Mesenchymal stem cell (in vitro differentiated cells and primary cell): ENCODE data around the gene PTPN13.
"Not testable (repeated sequence)": the region's sequence is repeated elsewhere in the genome, so short reads cannot be mapped to it uniquely, and the experiment has no call there.

ENCODE experiments used
- DNase-seq: peaks from one replicate; pipeline ENCODE4 v3.0.0-alpha.2; 2013
- H2AFZ ChIP-seq: one replicate; pipeline ENCODE4 v1.6.1; 2013; ENCODE audit warnings: low read depth, mild to moderate bottlenecking, control low read depth, inconsistent platforms, low read length, moderate library complexity
- H2AK5ac ChIP-seq: 2 replicates; pipeline ENCODE4 v1.6.1; 2013; ENCODE audit warnings: low read length, moderate library complexity, mild to moderate bottlenecking, inconsistent platforms; ENCODE audit not compliant: severe bottlenecking
- H2BK120ac ChIP-seq: one replicate; pipeline ENCODE4 v1.6.1; 2013; ENCODE audit warnings: low read depth, mild to moderate bottlenecking, inconsistent platforms, low read length, moderate library complexity
- H2BK12ac ChIP-seq, 2 experiments: one replicate each; pipeline ENCODE4 v1.6.1; 2013; ENCODE audit warnings: inconsistent platforms in 2 of 2, low read length in 2 of 2, mild to moderate bottlenecking in 2 of 2, moderate library complexity in 2 of 2, control low read depth in 1 of 2
- H2BK15ac ChIP-seq: one replicate; pipeline ENCODE4 v1.6.1; 2013; ENCODE audit warnings: mild to moderate bottlenecking, low read depth, inconsistent platforms; ENCODE audit not compliant: poor library complexity, severe bottlenecking
- H2BK5ac ChIP-seq: 2 replicates; pipeline ENCODE4 v1.6.1; 2013; ENCODE audit warnings: low read depth, mild to moderate bottlenecking, low read length, control low read depth, inconsistent platforms; ENCODE audit not compliant: poor library complexity, severe bottlenecking
- H3K14ac ChIP-seq, 2 experiments: one replicate each; pipeline ENCODE4 v1.6.1; 2013; ENCODE audit warnings: inconsistent platforms in 2 of 2, low read length in 2 of 2, control low read depth in 1 of 2, mild to moderate bottlenecking in 1 of 2, moderate library complexity in 1 of 2
- H3K18ac ChIP-seq, 2 experiments: one replicate each; pipeline ENCODE4 v1.6.1; 2013; ENCODE audit warnings: inconsistent platforms in 2 of 2, low read length in 2 of 2, control low read depth in 1 of 2, low read depth in 1 of 2, mild to moderate bottlenecking in 1 of 2
- H3K23ac ChIP-seq, 2 experiments: one replicate each; pipeline ENCODE4 v1.6.1; 2013; ENCODE audit warnings: inconsistent platforms in 2 of 2, low read length in 2 of 2, mild to moderate bottlenecking in 2 of 2, moderate library complexity in 2 of 2, control low read depth in 1 of 2
- H3K27ac ChIP-seq: 2 replicates; pipeline ENCODE4 v1.5.1; 2013; ENCODE audit warnings: mild to moderate bottlenecking, moderate library complexity, low read length, control low read depth, inconsistent platforms; ENCODE audit not compliant: poor library complexity, severe bottlenecking
- H3K27me3 ChIP-seq, 2 experiments: 2 replicates each; pipeline versions ENCODE4 v1.6.1 to v1.7.0; 2013; ENCODE audit warnings: low read length in 2 of 2, mild to moderate bottlenecking in 2 of 2, moderate library complexity in 2 of 2, control low read depth in 1 of 2, inconsistent platforms in 1 of 2; ENCODE audit not compliant: control insufficient read depth in 1 of 2, insufficient read depth in 1 of 2
- H3K36me3 ChIP-seq, 2 experiments: 2 replicates each; pipeline versions ENCODE4 v1.6.1 to v1.7.0; 2013; ENCODE audit warnings: low read length in 2 of 2, control low read depth in 1 of 2, inconsistent platforms in 1 of 2, low read depth in 1 of 2, mild to moderate bottlenecking in 1 of 2; ENCODE audit not compliant: insufficient read depth in 2 of 2, control insufficient read depth in 1 of 2
- H3K4ac ChIP-seq, 2 experiments: one replicate each; pipeline ENCODE4 v1.6.1; 2013; ENCODE audit warnings: inconsistent platforms in 2 of 2, low read length in 2 of 2, mild to moderate bottlenecking in 2 of 2, moderate library complexity in 2 of 2, control low read depth in 1 of 2, low read depth in 1 of 2
- H3K4me1 ChIP-seq: 2 replicates; pipeline ENCODE4 v1.6.1; 2013; ENCODE audit warnings: low read depth, low read length, control low read depth; ENCODE audit not compliant: control insufficient read depth, insufficient read depth
- H3K4me2 ChIP-seq: 2 replicates; pipeline ENCODE4 v1.6.1; 2013; ENCODE audit warnings: low read length, mild to moderate bottlenecking, inconsistent platforms; ENCODE audit not compliant: poor library complexity, severe bottlenecking
- H3K4me3 ChIP-seq, 2 experiments: 2 replicates each; pipeline versions ENCODE4 v1.5.1 to v1.7.0; 2013; ENCODE audit warnings: low read length in 2 of 2, mild to moderate bottlenecking in 2 of 2, control low read depth in 1 of 2, low read depth in 1 of 2; ENCODE audit not compliant: insufficient read depth in 1 of 2
- H3K79me1 ChIP-seq: replicated peaks from 2 replicates; pipeline ENCODE4 v1.6.1; 2013; ENCODE audit warnings: mild to moderate bottlenecking, control low read depth, low read length, inconsistent platforms; ENCODE audit not compliant: poor library complexity, severe bottlenecking
- H3K9ac ChIP-seq: 2 replicates; pipeline ENCODE4 v1.7.0; 2013; ENCODE audit warnings: mild to moderate bottlenecking, low read length, moderate library complexity
- H3K9me3 ChIP-seq: 2 replicates; pipeline ENCODE4 v1.7.0; 2013; ENCODE audit warnings: mild to moderate bottlenecking, low read length; ENCODE audit not compliant: control insufficient read depth
- H4K8ac ChIP-seq: one replicate; pipeline ENCODE4 v1.6.1; 2013; ENCODE audit warnings: inconsistent platforms, mild to moderate bottlenecking, low read length, moderate library complexity
- H4K91ac ChIP-seq: one replicate; pipeline ENCODE4 v1.6.1; 2013; ENCODE audit warnings: mild to moderate bottlenecking, low read length, inconsistent platforms
- WGBS: methylation state at CpG from one replicate; pipeline ENCODE4 v1.1.7; 2013; ENCODE audit warnings: mixed read lengths; 5-methylcytosine and 5-hydroxymethylcytosine counted together

PTPN13 gene

DNA sequence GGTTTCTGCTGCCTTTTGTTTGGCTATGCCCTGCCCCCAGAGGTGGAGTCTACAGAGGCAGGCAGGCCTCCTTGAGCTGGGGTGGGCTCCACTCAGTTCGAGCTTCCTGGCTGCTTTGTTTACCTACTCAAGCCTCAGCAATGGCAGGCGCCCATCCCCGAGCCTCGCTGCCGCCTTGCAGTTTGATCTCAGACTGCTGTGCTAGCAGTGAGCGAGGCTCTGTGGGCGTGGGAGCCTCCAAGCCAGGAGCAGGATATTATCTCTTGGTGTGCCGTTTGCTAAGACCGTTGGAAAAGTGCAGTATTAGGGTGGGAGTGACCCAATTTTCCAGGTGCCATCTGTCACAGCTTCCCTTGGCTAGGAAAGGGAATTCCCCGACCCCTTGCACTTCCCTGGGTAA is 62.7 kb downstream of the PTPN13 start:
- H3K9ac ChIP-seq, H2BK120ac ChIP-seq, H3K4me1 ChIP-seq, H3K4ac ChIP-seq, H3K14ac ChIP-seq, H3K4me3 ChIP-seq, H2BK5ac ChIP-seq, H2BK15ac ChIP-seq, H3K27ac ChIP-seq, H4K8ac ChIP-seq, H2BK12ac ChIP-seq, H2AK5ac ChIP-seq, DNase-seq, H2AFZ ChIP-seq, H3K23ac ChIP-seq, H3K27me3 ChIP-seq, H3K4me2 ChIP-seq, H4K91ac ChIP-seq, H3K18ac ChIP-seq: not testable (repeated sequence)
- peaks cover 4 to 14% of the 10 kb centered on the region in 2 experiments for H3K36me3 ChIP-seq
- peaks cover 20% of the 10 kb centered on the region for H3K9me3 ChIP-seq
- H3K79me1 ChIP-seq: peaks cover 13% of the 10 kb centered on the region
- 96% methylated on average over 10 of the region's 10 CpGs for WGBS

DNA sequence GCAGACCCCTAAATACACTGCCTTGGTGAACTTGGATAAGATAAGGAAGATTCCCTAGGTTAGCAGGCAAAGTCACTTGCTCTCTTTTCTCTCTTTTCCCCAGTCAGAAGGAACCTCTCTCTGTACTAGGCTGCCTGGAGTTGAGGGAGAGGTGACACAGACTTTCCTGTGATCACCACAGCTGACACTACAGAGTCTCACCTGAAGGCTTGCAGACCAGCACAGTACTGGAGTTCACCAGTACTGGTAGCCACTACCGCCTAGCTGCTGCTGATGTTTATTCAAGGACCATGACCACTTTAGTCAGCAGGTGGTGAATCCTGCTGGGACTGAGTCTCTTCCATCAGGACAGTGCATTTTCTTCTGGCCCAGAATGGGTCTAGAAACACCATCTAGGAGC is 63.3 kb downstream of the PTPN13 start:
- Histone ChIP-seq H2BK5ac (no peak overlapping the region), H2BK15ac (no peak overlapping the region), H3K4me3 (no peak overlapping the region), H3K9ac (no peak overlapping the region), H3K4me2 (no peak overlapping the region), H2BK12ac (no peak overlapping the region), H3K14ac (no peak overlapping the region), H4K91ac (no peak overlapping the region), H3K79me1 (peaks cover 12% of the 10 kb centered on the region), H3K4ac (no peak overlapping the region), H2AK5ac (no peak overlapping the region), H3K27me3 (no peaks in the 10 kb centered on the region), H3K36me3 (peaks cover 4 to 14% of the 10 kb centered on the region in 2 experiments), H3K18ac (no peak overlapping the region), H3K27ac (no peak overlapping the region), H2BK120ac (no peak overlapping the region), H3K4me1 (no peaks in the 10 kb centered on the region), H4K8ac (no peak overlapping the region), H3K9me3 (peaks cover 14% of the 10 kb centered on the region), H3K23ac (no peak overlapping the region), H2AFZ (no peak overlapping the region)
- 91% methylated on average over 1 of the region's 1 CpG for WGBS
- DNase-seq: no peak

DNA sequence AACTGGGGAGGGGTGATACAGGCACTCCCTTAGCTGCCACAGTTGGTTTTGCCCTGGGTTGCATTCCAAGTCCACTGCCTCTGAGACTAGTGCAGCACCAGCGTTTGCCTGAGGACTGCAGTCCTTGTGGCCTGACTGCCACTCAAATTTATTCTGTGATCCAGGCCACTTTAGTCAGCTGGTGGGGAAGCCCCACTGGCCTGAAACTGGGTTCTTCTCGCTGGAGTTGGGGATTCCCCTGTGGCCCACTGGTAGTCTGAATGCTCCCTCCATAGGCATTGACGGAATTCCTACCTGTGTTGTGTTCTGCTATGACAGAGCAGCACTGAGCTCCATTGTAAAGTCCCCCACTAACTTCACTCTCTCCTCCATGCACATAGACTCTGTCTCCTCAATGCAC is 63.8 kb downstream of the PTPN13 start:
- no peak overlapping the region for H2BK12ac ChIP-seq
- H2AFZ ChIP-seq: no peak overlapping the region
- H3K4me1 ChIP-seq: no peaks in the 10 kb centered on the region
- H3K4ac ChIP-seq: no peak overlapping the region
- no peak overlapping the region for H3K4me3 ChIP-seq
- no peak overlapping the region for H2BK5ac ChIP-seq
- H2AK5ac ChIP-seq: no peak overlapping the region
- no peak overlapping the region for H3K27ac ChIP-seq
- no peak overlapping the region for H3K23ac ChIP-seq
- H3K27me3 ChIP-seq: no peaks in the 10 kb centered on the region
- H3K36me3 ChIP-seq: peaks cover 4 to 14% of the 10 kb centered on the region in 2 experiments
- H2BK120ac ChIP-seq: no peak overlapping the region
- no peak overlapping the region for H3K9ac ChIP-seq
- H3K79me1 ChIP-seq: peaks cover 12% of the 10 kb centered on the region
- H3K14ac ChIP-seq: no peak overlapping the region
- H3K18ac ChIP-seq: no peak overlapping the region
- peaks cover 9% of the 10 kb centered on the region for H3K9me3 ChIP-seq
- WGBS: 97% methylated on average over 3 of the region's 3 CpGs
- H4K8ac ChIP-seq: no peak overlapping the region
- no peak overlapping the region for H2BK15ac ChIP-seq
- H3K4me2 ChIP-seq: no peak overlapping the region
- H4K91ac ChIP-seq: no peak overlapping the region
- no peak for DNase-seq

DNA sequence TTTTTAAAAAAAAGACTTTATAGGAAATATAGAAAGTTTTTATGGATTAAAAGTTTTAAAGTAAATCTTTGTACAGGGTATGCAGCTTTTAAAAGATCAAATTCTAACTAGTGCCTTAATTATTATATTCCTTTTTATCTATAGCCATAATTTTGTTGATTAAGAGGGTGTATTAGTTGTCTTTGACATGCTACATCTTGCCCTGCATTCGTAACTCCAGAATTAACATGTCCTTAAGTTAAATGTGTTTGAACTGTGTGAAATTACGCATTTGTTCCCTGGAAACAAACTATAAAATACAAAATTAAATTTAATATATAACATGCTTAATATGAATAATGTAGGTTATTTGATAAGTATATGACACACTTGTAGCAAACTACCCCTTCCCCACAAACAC is 66.3 kb downstream of the PTPN13 start:
- Histone ChIP-seq H3K4ac (no peak overlapping the region), H3K23ac (no peak overlapping the region), H3K14ac (no peak overlapping the region), H4K91ac (no peak overlapping the region), H3K9me3 (no peaks in the 10 kb centered on the region), H3K27me3 (no peaks in the 10 kb centered on the region), H3K27ac (no peak overlapping the region), H3K9ac (no peak overlapping the region), H3K36me3 (peaks cover 4 to 14% of the 10 kb centered on the region in 2 experiments), H3K4me1 (no peaks in the 10 kb centered on the region), H2BK120ac (no peak overlapping the region), H2BK5ac (no peak overlapping the region), H2BK15ac (no peak overlapping the region), H3K18ac (no peak overlapping the region), H4K8ac (no peak overlapping the region), H2BK12ac (no peak overlapping the region), H3K79me1 (peaks cover 15% of the 10 kb centered on the region), H3K4me3 (no peak overlapping the region), H2AFZ (no peak overlapping the region), H3K4me2 (no peak overlapping the region), H2AK5ac (no peak overlapping the region)
- WGBS: 100% methylated on average over 1 of the region's 2 CpGs
- no peak for DNase-seq
